ENCODE data around the gene MYO5C. TPM values are rescaled to one million over a fixed set of nuclear protein-coding genes. Genes with fewer than 3 reads are reported as not detected.

MYO5C gene
- total and polyA plus RNA-seq, 10 of the 15 experiments (the other 5 are each of a cell fraction or from before 2014, with no cell fraction given) = 0.29 to 1.3 (median 0.75) TPM

DNA sequence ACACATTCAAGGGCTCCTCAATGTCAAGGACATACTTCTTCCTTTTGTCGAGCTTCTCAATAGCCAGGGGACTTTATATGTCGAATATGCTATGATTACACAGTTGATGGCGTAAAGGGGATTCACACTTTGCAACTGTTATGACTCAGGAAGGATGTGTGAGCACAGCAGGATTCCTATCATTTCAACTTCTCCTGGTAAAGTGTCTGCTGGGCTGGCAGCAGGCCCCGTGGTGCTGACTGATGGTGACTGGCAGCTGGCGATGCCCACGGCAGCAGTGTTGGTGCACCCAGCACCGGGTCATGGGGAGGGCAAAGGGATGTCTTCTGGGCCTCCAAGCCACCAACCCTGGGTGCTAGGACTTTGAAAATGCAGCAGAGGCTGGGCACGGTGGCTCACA is 59.6 kb downstream of the MYO5C start:
- in situ Hi-C loops (cut with MboI) = no loop called here
- H3K4me3 ChIP-seq = no peak overlapping the region
- peaks cover 41% of the 10 kb centered on the region for H3K4me1 ChIP-seq (ENCODE audit: control insufficient read depth, insufficient read depth, low read length)
- no peaks in the 10 kb centered on the region for H3K9me3 ChIP-seq (replicated peaks; ENCODE audit: control insufficient read depth, insufficient read depth, low read length)
- no peak overlapping the region for H3K9ac ChIP-seq (ENCODE audit: control insufficient read depth, insufficient read depth, low read length)
- ChIA-PET POLR2A (no interaction called here), RAD21 (ENCODE audit: unreplicated experiment) (interaction anchor here (0.6 to 1.6 kb wide), 5 partner anchors 9 to 121 kb away, joined by 3 to 8 read pairs (median 5); no protein-coding TSS in a partner anchor), CTCF (interaction anchor here (0.6 to 3.8 kb wide), 14 partner anchors 9 to 266 kb away, joined by 3 to 18 read pairs (median 6); no protein-coding TSS in a partner anchor), SMC1A (ENCODE audit: uncharacterized antibody, unreplicated experiment) (interaction anchor here (0.6 to 8.5 kb wide), 7 partner anchors 13 to 498 kb away, joined by 3 to 80 read pairs (median 4); no protein-coding TSS in a partner anchor)
- no peaks in the 10 kb centered on the region for H3K36me3 ChIP-seq (ENCODE audit: control insufficient read depth in 2 of 2, insufficient read depth in 2 of 2, low read length in 1 of 2)
- H2AFZ ChIP-seq (ENCODE audit: control insufficient read depth, low read depth, low read length) = peak overlapping the region; percentile 16
- no TSS peak for BruUV-seq (replicated peaks)
- no peak overlapping the region for H3K27ac ChIP-seq (ENCODE audit: control insufficient read depth, insufficient read depth)
- H3K4me2 ChIP-seq (ENCODE audit: control insufficient read depth, insufficient read depth) = no peak overlapping the region
- 32% methylated on average over 8 of the region's 8 CpGs for whole genome bisulfite sequencing (ENCODE audit: insufficient coverage, insufficient replicate concordance, low lambda C conversion rate, missing lambda C conversion rate)
- DNase-seq (ENCODE audit: low read depth, low spot score) = no peak
- H3K27me3 ChIP-seq (replicated peaks in 1 of 2; ENCODE audit: control insufficient read depth in 2 of 2, insufficient read depth in 2 of 2, low read length in 1 of 2) = no peaks in the 10 kb centered on the region
- H4K20me1 ChIP-seq (ENCODE audit: control insufficient read depth, insufficient read depth) = no peaks in the 10 kb centered on the region
- ATAC-seq = no peak
- no peaks in the 10 kb centered on the region for H3K79me2 ChIP-seq (ENCODE audit: control insufficient read depth, insufficient read depth, low read length)
- FAIRE-seq = no peak
- intact Hi-C loops (cut with micrococcal nuclease; ENCODE audit: unreplicated experiment) = no loop called here
- TF ChIP-seq, protein P1, sequence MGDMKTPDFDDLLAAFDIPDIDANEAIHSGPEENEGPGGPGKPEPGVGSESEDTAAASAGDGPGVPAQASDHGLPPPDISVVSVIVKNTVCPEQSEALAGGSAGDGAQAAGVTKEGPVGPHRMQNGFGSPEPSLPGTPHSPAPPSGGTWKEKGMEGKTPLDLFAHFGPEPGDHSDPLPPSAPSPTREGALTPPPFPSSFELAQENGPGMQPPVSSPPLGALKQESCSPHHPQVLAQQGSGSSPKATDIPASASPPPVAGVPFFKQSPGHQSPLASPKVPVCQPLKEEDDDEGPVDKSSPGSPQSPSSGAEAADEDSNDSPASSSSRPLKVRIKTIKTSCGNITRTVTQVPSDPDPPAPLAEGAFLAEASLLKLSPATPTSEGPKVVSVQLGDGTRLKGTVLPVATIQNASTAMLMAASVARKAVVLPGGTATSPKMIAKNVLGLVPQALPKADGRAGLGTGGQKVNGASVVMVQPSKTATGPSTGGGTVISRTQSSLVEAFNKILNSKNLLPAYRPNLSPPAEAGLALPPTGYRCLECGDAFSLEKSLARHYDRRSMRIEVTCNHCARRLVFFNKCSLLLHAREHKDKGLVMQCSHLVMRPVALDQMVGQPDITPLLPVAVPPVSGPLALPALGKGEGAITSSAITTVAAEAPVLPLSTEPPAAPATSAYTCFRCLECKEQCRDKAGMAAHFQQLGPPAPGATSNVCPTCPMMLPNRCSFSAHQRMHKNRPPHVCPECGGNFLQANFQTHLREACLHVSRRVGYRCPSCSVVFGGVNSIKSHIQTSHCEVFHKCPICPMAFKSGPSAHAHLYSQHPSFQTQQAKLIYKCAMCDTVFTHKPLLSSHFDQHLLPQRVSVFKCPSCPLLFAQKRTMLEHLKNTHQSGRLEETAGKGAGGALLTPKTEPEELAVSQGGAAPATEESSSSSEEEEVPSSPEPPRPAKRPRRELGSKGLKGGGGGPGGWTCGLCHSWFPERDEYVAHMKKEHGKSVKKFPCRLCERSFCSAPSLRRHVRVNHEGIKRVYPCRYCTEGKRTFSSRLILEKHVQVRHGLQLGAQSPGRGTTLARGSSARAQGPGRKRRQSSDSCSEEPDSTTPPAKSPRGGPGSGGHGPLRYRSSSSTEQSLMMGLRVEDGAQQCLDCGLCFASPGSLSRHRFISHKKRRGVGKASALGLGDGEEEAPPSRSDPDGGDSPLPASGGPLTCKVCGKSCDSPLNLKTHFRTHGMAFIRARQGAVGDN (IDR thresholded peaks at IDR 0.05) = no peak
- TF ChIP-seq, protein P2, sequence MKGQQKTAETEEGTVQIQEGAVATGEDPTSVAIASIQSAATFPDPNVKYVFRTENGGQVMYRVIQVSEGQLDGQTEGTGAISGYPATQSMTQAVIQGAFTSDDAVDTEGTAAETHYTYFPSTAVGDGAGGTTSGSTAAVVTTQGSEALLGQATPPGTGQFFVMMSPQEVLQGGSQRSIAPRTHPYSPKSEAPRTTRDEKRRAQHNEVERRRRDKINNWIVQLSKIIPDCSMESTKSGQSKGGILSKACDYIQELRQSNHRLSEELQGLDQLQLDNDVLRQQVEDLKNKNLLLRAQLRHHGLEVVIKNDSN (IDR thresholded peaks at IDR 0.05; ENCODE audit: borderline replicate concordance, extremely low read length, insufficient read depth, low read depth, low read length) = no peak
- 0 out of 2 replicates have a peak, but pooled peaks have one; percentile 30 for TF ChIP-seq CREB1 (IDR thresholded peaks at IDR 0.05; ENCODE audit: low read depth)
- TF ChIP-seq, protein P3, sequence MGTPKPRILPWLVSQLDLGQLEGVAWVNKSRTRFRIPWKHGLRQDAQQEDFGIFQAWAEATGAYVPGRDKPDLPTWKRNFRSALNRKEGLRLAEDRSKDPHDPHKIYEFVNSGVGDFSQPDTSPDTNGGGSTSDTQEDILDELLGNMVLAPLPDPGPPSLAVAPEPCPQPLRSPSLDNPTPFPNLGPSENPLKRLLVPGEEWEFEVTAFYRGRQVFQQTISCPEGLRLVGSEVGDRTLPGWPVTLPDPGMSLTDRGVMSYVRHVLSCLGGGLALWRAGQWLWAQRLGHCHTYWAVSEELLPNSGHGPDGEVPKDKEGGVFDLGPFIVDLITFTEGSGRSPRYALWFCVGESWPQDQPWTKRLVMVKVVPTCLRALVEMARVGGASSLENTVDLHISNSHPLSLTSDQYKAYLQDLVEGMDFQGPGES (IDR thresholded peaks at IDR 0.05) = no peak
- peak; percentile 71 for TF ChIP-seq JUNB (IDR thresholded peaks at IDR 0.05)
- TF ChIP-seq BMI1 (IDR thresholded peaks at IDR 0.05; ENCODE audit: borderline replicate concordance) = no peak
- no peak for TF ChIP-seq DPF2 (IDR thresholded peaks at IDR 0.05)
- TF ChIP-seq PAX8 (IDR thresholded peaks at IDR 0.05) = no peak
- TF ChIP-seq IKZF2 (IDR thresholded peaks at IDR 0.05) = peak in 1 of 2 experiments; percentile 18; a peak in 1 of 4 replicates
- no peak for TF ChIP-seq GABPA (IDR thresholded peaks at IDR 0.05; ENCODE audit: low read depth)
- peak; percentile 61 for TF ChIP-seq EED (IDR thresholded peaks at IDR 0.05; ENCODE audit: low read depth)
- TF ChIP-seq CEBPB (IDR thresholded peaks at IDR 0.05; ENCODE audit: borderline replicate concordance in 1 of 2, low read depth in 2 of 2, low read length in 2 of 2) = no peak
- TF ChIP-seq KAT2A (conservative IDR thresholded peaks at IDR 0.05; ENCODE audit: control insufficient read depth, low read depth, low read length) = no peak
- TF ChIP-seq, protein P4, sequence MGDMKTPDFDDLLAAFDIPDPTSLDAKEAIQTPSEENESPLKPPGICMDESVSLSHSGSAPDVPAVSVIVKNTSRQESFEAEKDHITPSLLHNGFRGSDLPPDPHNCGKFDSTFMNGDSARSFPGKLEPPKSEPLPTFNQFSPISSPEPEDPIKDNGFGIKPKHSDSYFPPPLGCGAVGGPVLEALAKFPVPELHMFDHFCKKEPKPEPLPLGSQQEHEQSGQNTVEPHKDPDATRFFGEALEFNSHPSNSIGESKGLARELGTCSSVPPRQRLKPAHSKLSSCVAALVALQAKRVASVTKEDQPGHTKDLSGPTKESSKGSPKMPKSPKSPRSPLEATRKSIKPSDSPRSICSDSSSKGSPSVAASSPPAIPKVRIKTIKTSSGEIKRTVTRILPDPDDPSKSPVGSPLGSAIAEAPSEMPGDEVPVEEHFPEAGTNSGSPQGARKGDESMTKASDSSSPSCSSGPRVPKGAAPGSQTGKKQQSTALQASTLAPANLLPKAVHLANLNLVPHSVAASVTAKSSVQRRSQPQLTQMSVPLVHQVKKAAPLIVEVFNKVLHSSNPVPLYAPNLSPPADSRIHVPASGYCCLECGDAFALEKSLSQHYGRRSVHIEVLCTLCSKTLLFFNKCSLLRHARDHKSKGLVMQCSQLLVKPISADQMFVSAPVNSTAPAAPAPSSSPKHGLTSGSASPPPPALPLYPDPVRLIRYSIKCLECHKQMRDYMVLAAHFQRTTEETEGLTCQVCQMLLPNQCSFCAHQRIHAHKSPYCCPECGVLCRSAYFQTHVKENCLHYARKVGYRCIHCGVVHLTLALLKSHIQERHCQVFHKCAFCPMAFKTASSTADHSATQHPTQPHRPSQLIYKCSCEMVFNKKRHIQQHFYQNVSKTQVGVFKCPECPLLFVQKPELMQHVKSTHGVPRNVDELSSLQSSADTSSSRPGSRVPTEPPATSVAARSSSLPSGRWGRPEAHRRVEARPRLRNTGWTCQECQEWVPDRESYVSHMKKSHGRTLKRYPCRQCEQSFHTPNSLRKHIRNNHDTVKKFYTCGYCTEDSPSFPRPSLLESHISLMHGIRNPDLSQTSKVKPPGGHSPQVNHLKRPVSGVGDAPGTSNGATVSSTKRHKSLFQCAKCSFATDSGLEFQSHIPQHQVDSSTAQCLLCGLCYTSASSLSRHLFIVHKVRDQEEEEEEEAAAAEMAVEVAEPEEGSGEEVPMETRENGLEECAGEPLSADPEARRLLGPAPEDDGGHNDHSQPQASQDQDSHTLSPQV (IDR thresholded peaks at IDR 0.05) = no peak
- TF ChIP-seq CREM (IDR thresholded peaks at IDR 0.05; ENCODE audit: low read depth) = peak; percentile 56; the same call in 1 of the 2 replicates

Measured in GM12878 (cell line).